ENCODE data around the gene CDCA5. TPM values are rescaled to one million over a fixed set of nuclear protein-coding genes. Genes with fewer than 3 reads are reported as not detected.

The CDCA5 gene
- total RNA-seq, 1 donor from 2014 or later: 39.3 TPM

GRCh38 chr11:65126624-65127274 is 42.9 kb upstream of the CDCA5 start:
- no peak overlapping the region for H3K4me3 Mint-ChIP-seq
- no peak for TF ChIP-seq CTCF (conservative IDR thresholded peaks at IDR 0.05)

GRCh38 chr11:65125197-65126056 is 41.6 kb upstream of the CDCA5 start:
- Mint-ChIP-seq H3K4me1 (ENCODE audit: unreplicated experiment) (peaks cover 12% of the 10 kb centered on the region), H3K27ac (no peak overlapping the region), H3K36me3 (peaks cover 12% of the 10 kb centered on the region), H3K27me3 (no peaks in the 10 kb centered on the region), H3K4me3 (no peak overlapping the region), H3K9me3 (no peaks in the 10 kb centered on the region)
- DNase-seq (ENCODE audit: extremely low spot score, unreplicated experiment): no peak
- TF ChIP-seq CTCF (conservative IDR thresholded peaks at IDR 0.05): no peak

More at GRCh38 chr11:65126624-65127274, 42.9 kb upstream of the CDCA5 start:
- Mint-ChIP-seq H3K27ac (peak overlapping the region; percentile 21), H3K4me1 (ENCODE audit: unreplicated experiment) (peaks cover 12% of the 10 kb centered on the region), H3K36me3 (peaks cover 6% of the 10 kb centered on the region), H3K27me3 (no peaks in the 10 kb centered on the region), H3K9me3 (no peaks in the 10 kb centered on the region)
- DNase-seq (ENCODE audit: extremely low spot score, unreplicated experiment): no peak

GRCh38 chr11:65124480-65125196 is 40.8 kb upstream of the CDCA5 start:
- Mint-ChIP-seq H3K36me3 (peaks cover 12% of the 10 kb centered on the region), H3K4me3 (peak overlapping the region; percentile 49), H3K27ac (peak overlapping the region; percentile 14), H3K9me3 (no peaks in the 10 kb centered on the region), H3K27me3 (no peaks in the 10 kb centered on the region), H3K4me1 (ENCODE audit: unreplicated experiment) (peaks cover 12% of the 10 kb centered on the region)
- TF ChIP-seq CTCF (conservative IDR thresholded peaks at IDR 0.05): no peak
- DNase-seq (ENCODE audit: extremely low spot score, unreplicated experiment): no peak

GRCh38 chr11:65121865-65122696 is 38.2 kb upstream of the CDCA5 start, which contains the start of the genes FAU and MRPL49:
TSS of gene FAU (minus strand) at chr11:65122134. CDS start at chr11:65121813, 321 bp downstream.
TSS of gene MRPL49 (plus strand) at chr11:65122321. CDS start at chr11:65122347, 26 bp downstream.
- peak within 1 kb of the TSS; percentile 100 for H3K4me3 Mint-ChIP-seq
- no peak for TF ChIP-seq CTCF (conservative IDR thresholded peaks at IDR 0.05)
- no peaks in the 10 kb centered on the region for H3K9me3 Mint-ChIP-seq
- H3K4me1 Mint-ChIP-seq (ENCODE audit: unreplicated experiment): peaks cover 16% of the 10 kb centered on the region
- peaks cover 21% of the 10 kb centered on the region for H3K36me3 Mint-ChIP-seq
- H3K27ac Mint-ChIP-seq: peak within 1 kb of the TSS; percentile 99
- no peaks in the 10 kb centered on the region for H3K27me3 Mint-ChIP-seq
- peak; percentile 98 for DNase-seq (ENCODE audit: extremely low spot score, unreplicated experiment)

GRCh38 chr11:65121447-65121864 is 37.6 kb upstream of the CDCA5 start:
- Mint-ChIP-seq H3K36me3 (peaks cover 21% of the 10 kb centered on the region), H3K4me3 (peak overlapping the region; percentile 100), H3K27me3 (no peaks in the 10 kb centered on the region), H3K9me3 (no peaks in the 10 kb centered on the region), H3K27ac (peak overlapping the region; percentile 99), H3K4me1 (ENCODE audit: unreplicated experiment) (peaks cover 16% of the 10 kb centered on the region)
- DNase-seq (ENCODE audit: extremely low spot score, unreplicated experiment): no peak
- TF ChIP-seq CTCF (conservative IDR thresholded peaks at IDR 0.05): no peak

All from type B pancreatic cell (in vitro differentiated cells).